ENCODE data around the gene PHLDA2. TPM values are rescaled to one million over a fixed set of nuclear protein-coding genes. Genes with fewer than 3 reads are reported as not detected.

The PHLDA2 gene
- total RNA-seq, 2 experiments from 2014 or later: 0.16 to 0.34 TPM

- H3K36me3 ChIP-seq (ENCODE audit: insufficient read depth, low read length): no peaks in the 10 kb centered on the region
- no peak overlapping the region for H3K27ac ChIP-seq (ENCODE audit: low read depth, low read length, poor library complexity, severe bottlenecking)
- no peak for DNase-seq (ENCODE audit: low spot score)
- no peaks in the 10 kb centered on the region for H4K20me1 ChIP-seq (ENCODE audit: insufficient read depth, low read length)
- POLR2A ChIA-PET: no interaction called here
- no peaks in the 10 kb centered on the region for H3K4me1 ChIP-seq (ENCODE audit: insufficient read depth, low read length, poor library complexity, severe bottlenecking)
- no peaks in the 10 kb centered on the region for H3K9me2 ChIP-seq (ENCODE audit: insufficient read depth, low read length)
- no peak overlapping the region for H3K4me3 ChIP-seq (ENCODE audit: low read depth, low read length, poor library complexity, severe bottlenecking)
- no TSS peak for BruUV-seq (replicated peaks)
- TF ChIP-seq EZH2phosphoT487 (IDR thresholded peaks at IDR 0.05; ENCODE audit: borderline replicate concordance, low read depth, low read length) (no peak), CTCF (conservative IDR thresholded peaks at IDR 0.05; ENCODE audit: low read length) (no peak)
- CTCF ChIA-PET (ENCODE audit: unreplicated experiment): no interaction called here
- H3K4me2 ChIP-seq (ENCODE audit: low read length): no peak overlapping the region
- H2AFZ ChIP-seq (ENCODE audit: low read length): no peak overlapping the region
- no peaks in the 10 kb centered on the region for H3K79me2 ChIP-seq (ENCODE audit: insufficient read depth, low read depth, low read length)
- intact Hi-C loops (cut with micrococcal nuclease; ENCODE audit: unreplicated experiment): no loop called here
- H3K9me3 ChIP-seq (ENCODE audit: low read length): no peaks in the 10 kb centered on the region
These were observed 2.6 kb downstream of the PHLDA2 start for GRCh38 chr11:2926611-2927051.

- Histone ChIP-seq H3K4me1 (ENCODE audit: insufficient read depth, low read length, poor library complexity, severe bottlenecking) (no peaks in the 10 kb centered on the region), H3K4me3 (ENCODE audit: low read depth, low read length, poor library complexity, severe bottlenecking) (no peak overlapping the region), H3K27ac (ENCODE audit: low read depth, low read length, poor library complexity, severe bottlenecking) (no peak overlapping the region), H3K9me3 (ENCODE audit: low read length) (no peaks in the 10 kb centered on the region), H2AFZ (ENCODE audit: low read length) (no peak overlapping the region), H4K20me1 (ENCODE audit: insufficient read depth, low read length) (no peaks in the 10 kb centered on the region), H3K79me2 (ENCODE audit: insufficient read depth, low read depth, low read length) (no peaks in the 10 kb centered on the region), H3K4me2 (ENCODE audit: low read length) (no peak overlapping the region), H3K36me3 (ENCODE audit: insufficient read depth, low read length) (no peaks in the 10 kb centered on the region), H3K9me2 (ENCODE audit: insufficient read depth, low read length) (no peaks in the 10 kb centered on the region)
- no peak for TF ChIP-seq EZH2phosphoT487 (IDR thresholded peaks at IDR 0.05; ENCODE audit: borderline replicate concordance, low read depth, low read length)
- TF ChIP-seq CTCF (conservative IDR thresholded peaks at IDR 0.05; ENCODE audit: low read length): no peak
- CTCF ChIA-PET (ENCODE audit: unreplicated experiment): no interaction called here
- POLR2A ChIA-PET: interaction anchor here (1.0 kb wide), 1 partner anchor 98 kb away, joined by 3 read pairs; no protein-coding TSS in a partner anchor
- no peak for DNase-seq (ENCODE audit: low spot score)
- BruUV-seq (replicated peaks): no TSS peak
- intact Hi-C loops (cut with micrococcal nuclease; ENCODE audit: unreplicated experiment): no loop called here
These were observed 4.2 kb downstream of the PHLDA2 start for GRCh38 chr11:2924821-2925675.

- no peak for DNase-seq (ENCODE audit: low spot score)
- Histone ChIP-seq H3K27ac (ENCODE audit: low read depth, low read length, poor library complexity, severe bottlenecking) (no peak overlapping the region), H3K9me3 (ENCODE audit: low read length) (no peaks in the 10 kb centered on the region), H4K20me1 (ENCODE audit: insufficient read depth, low read length) (no peaks in the 10 kb centered on the region), H3K79me2 (ENCODE audit: insufficient read depth, low read depth, low read length) (no peaks in the 10 kb centered on the region), H2AFZ (ENCODE audit: low read length) (no peak overlapping the region), H3K4me3 (ENCODE audit: low read depth, low read length, poor library complexity, severe bottlenecking) (no peak overlapping the region), H3K4me2 (ENCODE audit: low read length) (no peak overlapping the region), H3K9me2 (ENCODE audit: insufficient read depth, low read length) (no peaks in the 10 kb centered on the region), H3K4me1 (ENCODE audit: insufficient read depth, low read length, poor library complexity, severe bottlenecking) (no peaks in the 10 kb centered on the region), H3K36me3 (ENCODE audit: insufficient read depth, low read length) (no peaks in the 10 kb centered on the region)
- BruUV-seq (replicated peaks): no TSS peak
- CTCF ChIA-PET (ENCODE audit: unreplicated experiment): no interaction called here
- POLR2A ChIA-PET: interaction anchor here (1.0 kb wide), 1 partner anchor 99 kb away, joined by 3 read pairs; no protein-coding TSS in a partner anchor
- TF ChIP-seq CTCF (conservative IDR thresholded peaks at IDR 0.05; ENCODE audit: low read length) (no peak), EZH2phosphoT487 (IDR thresholded peaks at IDR 0.05; ENCODE audit: borderline replicate concordance, low read depth, low read length) (no peak)
- intact Hi-C loops (cut with micrococcal nuclease; ENCODE audit: unreplicated experiment): no loop called here
These were observed 4.8 kb downstream of the PHLDA2 start for GRCh38 chr11:2924381-2924780.

Data from OCI-LY7 (cell line).